Activated naive CD4-positive, alpha-beta T cell (primary cell): ENCODE measurements around the gene GPR137.
"Not testable (repeated sequence)": the region's sequence is repeated elsewhere in the genome, so short reads cannot be mapped to it uniquely, and the experiment has no call there.

Experiments
- DNase-seq, 4 experiments: peaks; one replicate each; lab custom pipeline; 2025; lab: John Stamatoyannopoulos, UW

GPR137 gene

DNA sequence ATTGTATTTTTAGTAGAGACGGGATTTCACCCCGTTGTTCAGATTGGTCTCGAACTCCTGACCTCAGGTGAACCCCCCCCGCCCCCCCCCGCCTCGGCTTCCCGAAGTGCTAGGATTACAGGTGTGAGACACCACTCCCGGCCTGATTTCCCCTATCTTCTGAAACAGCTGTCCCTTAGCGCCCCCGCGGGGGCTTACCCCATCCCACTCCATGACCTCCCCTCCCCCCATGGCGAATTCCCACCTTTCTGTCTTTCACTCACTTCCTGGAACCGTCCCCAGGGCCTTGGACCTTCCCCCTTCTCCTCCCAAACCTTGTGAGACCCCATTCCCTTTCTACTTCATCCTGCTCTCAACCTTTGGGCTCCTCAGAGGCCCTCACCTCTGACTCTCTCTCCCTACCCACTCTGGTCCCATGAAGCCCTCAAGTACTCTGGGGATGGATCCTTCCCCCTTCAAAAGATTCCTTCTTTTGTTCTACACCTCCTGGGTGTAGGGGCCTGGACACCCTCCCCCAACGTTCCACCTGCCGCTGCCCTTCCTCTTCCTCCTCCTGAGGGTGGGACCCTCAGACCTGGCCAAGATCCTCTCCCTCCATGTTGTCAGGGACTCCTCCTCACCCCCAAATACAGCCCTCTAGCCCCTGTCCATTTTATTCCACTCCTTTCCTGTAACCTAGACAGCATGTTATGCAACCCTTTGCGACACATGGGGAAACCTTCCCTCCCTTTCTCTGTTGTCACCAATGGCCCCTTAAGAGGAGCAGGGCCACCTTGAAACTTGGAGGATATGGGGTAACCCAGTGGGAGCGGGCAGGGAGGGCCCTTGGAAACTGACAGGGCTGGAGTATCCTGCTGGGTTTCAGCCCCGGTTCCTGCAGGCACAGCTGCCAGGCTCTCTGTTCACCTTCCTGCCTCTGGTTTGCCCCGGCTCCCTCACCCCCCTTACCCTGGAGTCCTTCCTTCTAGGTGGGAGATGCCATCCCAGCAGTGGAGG, 33.4 kb downstream of the GPR137 start:
- no peak for DNase-seq

DNA sequence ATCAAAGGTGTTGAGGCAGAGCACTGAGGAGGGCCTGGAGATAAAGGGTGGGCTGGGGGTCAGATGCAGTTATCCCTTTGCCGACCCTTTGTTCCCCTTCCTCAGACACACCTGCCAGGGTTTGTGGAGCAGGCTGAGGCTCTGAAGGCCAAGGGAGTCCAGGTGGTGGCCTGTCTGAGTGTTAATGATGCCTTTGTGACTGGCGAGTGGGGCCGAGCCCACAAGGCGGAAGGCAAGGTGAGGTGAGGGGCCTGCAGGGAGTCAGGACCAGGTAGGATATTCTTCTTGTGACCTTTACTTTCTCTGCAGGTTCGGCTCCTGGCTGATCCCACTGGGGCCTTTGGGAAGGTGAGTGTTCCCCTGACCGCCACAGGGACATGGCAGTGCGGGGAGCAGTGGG, 34.9 kb downstream of the GPR137 start:
- DNase-seq: no peak

DNA sequence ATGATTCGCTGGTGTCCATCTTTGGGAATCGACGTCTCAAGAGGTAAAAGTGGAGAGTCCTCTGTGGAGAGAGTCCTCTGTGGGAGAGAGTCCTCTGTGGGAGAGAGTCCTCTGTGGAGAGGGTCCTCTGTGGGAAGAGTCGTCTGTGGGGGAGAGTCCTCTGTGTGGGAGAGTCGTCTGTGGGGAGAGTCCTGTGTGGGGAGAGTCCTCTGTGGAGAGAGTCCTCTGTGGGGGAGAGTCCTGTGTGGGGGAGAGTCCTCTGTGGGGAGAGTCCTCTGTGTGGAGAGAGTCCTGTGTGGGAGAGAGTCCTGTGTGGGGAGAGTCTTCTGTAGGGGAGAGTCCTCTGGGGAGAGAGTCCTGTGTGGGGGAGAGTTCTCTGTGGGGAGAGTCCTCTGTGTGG, 35.4 kb downstream of the GPR137 start:
- no peak for DNase-seq

DNA sequence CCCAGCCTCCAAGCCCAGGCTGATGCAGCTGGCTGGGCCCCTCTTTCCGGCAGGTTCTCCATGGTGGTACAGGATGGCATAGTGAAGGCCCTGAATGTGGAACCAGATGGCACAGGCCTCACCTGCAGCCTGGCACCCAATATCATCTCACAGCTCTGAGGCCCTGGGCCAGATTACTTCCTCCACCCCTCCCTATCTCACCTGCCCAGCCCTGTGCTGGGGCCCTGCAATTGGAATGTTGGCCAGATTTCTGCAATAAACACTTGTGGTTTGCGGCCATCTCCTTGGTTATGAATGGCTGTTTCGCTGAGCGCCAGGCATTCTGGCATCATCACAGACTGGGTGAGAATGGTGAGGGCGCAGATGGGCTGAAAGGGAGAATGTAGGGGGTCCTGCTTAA, 35.9 kb downstream of the GPR137 start:
- no peak for DNase-seq

DNA sequence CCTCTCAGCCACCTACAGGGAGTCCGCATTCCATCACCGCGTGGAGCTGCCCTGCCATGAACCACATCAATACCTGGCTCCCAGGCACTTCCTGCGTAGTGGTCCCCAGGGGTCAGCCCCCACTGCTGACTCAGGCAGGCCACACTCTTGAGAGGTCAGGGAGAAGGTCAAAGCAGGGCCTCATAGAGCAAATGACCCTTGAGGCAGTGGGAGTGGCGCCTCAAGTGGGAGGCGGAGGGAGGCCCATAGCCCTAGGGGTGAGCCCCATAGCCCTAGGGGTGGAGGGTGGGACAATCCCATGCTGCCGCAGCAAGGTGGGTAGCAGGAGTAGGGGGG, 37.2 kb downstream of the GPR137 start:
- DNase-seq: no peak

DNA sequence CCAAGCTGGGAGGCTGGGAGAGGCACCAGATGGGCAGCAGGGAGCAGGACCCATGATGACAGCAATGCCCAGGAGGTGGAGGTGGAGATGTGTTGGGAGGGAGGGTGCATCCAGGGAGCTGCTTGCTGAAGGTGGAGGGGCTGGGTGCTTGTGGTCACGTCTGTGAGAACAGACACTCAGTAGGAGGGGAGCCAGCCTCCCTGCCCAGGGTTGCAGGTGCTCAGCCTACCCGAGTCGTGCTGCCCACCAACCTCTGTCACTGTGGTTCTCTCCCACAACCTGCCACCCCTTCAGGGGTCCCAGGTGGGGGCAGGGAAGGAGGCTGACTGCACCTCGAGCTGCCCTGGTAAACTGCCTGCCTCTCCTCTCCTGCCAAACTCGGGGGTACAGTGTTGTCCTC, 37.7 kb downstream of the GPR137 start:
- DNase-seq: no peak

DNA sequence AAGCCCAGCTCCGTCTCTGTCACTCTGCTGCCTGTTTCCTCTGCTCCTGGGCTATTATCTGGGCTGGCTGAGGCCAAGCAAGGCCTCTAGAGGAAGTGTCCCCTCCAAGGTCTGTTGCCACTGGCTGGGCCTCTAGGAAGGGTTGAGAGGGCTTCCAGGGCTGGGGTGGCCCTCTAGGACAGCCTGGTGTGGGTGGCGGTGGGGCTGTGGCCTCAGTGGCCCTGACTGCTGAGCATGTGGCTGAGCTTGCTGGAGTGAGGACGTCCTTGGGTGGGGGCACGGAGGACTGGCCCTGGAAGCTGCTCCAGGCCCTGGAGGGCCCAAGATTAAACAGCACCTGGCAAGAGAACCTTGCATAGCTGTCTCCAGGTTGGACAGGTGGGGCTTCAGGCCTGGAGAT, 38.3 kb downstream of the GPR137 start:
- not testable (repeated sequence) for DNase-seq

DNA sequence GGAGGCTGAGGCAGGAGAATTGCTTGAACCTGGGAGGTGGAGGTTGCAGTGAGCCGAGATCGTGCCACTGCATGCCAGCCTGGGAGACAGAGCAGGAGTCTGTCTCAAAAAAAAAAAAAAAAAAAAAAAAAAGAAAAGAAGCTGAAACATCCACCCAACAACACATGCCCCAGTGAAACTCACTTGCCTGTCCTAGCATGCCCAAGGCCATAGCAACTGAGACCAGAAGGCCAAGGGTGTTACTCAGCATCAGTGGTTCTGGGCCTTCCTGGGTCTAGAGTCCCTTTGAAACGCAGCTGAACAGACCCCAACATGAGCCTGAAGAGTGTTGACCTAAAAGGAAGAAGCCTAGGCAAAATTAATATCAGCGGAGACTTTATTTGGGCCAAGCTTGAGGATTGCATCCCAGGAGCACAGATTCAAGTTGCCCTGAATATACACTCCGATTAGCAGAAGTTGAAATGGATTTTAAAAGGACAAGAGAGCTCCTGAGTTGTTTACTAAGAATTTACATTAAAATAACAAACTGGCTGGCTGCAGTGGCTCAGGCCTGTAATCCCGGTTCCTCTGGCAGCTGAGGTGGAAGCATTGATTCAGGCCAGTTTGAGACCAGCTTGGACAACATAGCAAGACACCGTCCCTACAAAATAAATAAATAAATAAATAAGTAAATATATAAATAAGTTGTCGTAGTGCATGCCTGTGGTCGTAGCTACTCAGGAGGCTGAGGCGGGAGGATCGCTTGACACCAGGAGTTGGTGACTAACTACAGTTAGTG, 39.2 kb downstream of the GPR137 start:
- DNase-seq: no peak

DNA sequence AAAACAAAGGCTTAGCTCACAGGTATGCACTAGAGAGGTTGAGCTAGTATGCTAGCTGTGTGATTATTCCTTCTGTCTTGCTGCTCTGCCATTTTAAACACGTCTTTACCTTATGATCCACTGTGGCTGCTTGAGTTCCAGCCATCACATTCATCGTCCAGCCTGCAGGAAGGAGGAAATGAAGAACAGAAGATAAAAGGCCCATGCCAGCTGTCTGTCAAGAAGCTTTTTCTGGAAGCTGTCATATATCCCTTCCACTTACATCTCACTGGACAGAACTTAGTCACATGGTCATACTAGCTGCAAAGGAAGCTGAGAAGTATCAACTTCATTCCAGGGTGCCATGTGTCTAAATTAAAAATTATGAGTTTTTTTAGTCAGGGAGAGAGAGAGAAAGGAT, 41.7 kb downstream of the GPR137 start:
- DNase-seq: no peak

DNA sequence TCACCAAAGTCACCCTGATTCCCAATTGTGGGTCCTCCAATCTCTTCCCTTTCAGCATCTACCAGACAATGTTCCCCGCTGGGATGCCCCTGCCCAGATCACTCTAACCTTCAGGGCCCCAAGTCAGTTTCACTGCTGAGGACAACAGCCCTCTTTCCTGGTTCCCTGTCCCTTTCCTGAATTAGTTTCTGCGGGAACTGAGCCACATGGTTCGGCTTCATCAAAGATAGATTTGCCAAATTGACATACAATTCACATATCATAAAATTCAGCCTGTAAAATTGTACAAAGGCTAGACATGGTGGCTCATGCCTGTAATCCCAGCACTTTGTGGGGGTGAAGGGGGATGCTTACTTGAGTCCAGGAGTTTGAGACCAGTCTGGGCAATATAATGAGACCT, 42.3 kb downstream of the GPR137 start:
- no peak for DNase-seq

DNA sequence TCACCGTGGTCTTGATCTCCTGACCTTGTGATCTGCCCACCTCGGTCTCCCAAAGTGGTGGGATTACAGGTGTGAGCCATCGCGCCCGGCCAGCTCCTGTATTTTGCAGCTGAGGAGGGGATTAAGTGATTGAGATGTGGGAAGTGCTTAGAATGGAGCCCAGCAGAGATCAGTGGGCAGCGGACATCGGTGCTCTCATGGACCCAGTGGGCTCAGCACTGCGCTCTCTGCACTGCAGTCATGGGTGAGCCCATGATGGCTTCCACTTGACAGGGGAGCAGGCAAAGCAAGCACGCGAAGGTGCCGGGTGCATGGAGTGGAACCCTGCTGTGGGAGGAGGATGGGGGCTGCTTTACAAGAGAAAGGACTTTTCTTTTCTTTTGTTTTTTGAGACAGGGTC, 45.2 kb downstream of the GPR137 start:
- DNase-seq: no peak

DNA sequence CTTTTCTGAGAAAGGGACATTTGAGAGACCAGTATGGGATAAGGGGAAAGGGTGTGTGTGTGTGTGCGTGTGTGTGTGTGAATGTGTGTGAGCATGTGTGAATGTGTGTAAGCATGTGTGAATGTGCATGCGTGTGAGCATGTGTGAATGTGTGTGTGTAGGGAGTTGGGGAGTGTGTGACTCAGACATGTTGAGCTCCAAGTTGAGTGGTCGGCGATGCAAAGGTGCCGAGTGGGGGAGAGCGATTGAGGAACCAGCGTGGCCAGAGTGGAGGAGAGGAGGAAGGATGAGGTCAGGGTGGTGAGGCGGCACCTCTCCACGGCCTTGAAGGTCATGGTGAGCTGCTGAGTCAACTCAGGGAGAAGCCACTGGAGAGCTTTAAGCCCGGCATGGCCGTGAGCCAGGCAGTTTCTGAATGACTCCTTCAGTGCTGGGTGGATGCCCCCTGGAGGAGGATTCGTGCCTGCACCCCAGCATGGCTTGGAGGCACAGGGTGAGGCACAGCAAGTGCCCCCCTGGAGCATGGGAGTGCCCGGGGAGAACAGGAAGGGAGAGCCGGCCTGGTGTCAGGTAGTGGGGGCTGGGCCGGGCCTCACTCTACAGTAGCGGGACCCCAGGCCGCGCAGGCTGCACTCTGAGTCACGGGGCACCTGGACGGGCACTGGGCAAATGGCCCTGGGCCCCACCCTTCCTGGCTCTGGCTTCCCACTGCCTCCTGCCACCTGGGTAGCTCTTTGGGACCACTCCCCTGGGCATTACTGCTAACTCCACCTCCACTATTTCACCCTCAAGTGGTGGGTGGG, 46.1 kb downstream of the GPR137 start:
- DNase-seq: peak in 3 of 4 experiments; percentile 22 to 48 (median 22)

DNA sequence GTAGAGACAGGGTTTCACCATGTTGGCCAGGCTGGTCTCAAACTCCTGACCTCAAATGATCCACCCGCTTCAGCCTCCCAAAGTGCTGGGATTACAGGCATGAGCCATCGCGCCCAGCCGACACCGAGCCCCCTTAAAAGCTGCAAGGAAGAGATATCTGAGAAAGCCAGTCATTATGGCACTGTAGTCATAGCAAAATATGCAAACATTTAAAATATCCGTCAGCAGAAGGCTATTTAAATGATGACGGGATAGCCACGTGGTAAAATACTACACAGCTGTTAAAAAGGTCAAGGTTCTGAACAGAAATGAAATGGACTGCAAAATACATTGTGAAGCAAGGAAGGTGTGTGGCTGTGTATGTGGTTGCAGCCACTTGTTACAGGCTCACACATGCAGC, 47.9 kb downstream of the GPR137 start:
- DNase-seq: no peak

DNA sequence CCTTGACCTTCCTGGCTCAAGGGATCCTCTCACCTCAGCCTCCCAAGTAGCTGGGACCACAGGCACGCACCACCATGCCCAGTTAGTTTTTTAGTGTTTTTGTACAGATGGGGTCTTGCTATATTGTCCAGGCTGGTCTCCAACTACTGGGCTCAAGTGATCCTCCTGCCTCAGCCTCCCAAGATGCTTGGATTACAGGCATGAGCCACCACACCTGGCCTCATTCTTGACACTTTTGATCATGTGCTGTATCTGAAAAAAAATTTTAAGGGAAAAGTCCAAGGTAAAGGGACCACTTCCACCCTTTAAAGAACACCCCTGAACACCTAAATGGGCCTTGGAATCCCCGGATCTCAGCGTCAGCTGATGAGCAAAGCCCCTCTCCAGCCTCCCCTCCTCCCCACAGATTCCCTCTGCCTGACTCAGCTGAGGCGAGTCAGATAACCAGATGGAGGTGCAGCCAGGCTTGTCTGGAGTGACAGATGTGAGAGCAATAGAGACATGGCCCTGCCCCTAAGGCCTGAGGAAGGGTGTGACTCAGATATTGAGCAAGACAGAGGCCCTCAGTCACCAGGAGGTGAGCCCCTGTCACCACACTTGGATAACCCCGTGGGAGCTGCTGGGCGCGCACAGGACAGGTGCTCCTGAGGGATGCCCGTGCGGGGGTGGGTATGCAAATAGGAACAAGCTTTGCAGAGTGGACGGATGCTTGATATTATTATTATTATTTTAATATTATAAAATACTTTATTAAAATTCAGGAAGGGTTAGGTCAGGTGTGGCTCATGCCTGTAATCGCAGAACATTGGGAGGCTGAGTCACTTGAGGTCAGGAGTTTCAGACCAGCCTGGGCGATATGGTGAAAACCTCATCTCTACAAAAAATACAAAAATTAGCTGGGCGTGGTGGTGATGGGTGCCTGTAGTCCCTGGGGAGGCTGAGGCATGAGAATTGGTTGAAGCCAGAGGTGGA, 49.4 kb downstream of the GPR137 start:
- no peak for DNase-seq

DNA sequence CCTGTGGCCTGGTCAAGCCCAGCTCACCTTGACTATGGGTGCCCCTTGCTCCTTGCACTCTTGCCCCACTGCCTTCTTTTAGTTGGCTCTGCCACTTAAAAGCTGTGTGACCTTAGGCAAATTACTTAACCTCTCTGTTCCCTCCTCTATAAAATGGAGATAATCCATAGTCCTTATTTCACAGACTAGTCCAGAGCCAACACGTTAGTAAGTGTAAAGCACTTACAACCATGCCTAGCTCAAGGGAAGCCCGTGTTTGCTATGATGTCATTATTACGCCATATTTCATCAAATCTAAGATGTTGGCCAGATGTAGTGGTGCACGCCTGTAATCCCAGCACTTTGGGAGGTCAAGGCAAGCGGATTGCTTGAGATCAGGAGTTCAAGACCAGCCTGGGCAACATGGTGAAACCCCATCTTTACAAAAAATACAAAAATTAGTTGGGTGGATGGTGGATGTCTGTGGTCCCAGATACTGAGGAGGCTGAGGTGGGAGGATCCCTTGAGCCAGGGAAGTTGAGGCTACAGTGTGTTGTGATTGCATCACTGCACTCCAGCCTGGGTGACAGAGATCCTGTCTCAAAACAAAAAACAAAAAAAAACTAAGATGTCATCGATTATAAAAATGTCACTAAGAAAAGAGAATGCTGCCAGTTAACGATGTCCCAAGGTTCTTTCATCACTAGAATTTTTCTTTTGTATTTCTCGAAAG, 52.0 kb downstream of the GPR137 start:
- DNase-seq: no peak

DNA sequence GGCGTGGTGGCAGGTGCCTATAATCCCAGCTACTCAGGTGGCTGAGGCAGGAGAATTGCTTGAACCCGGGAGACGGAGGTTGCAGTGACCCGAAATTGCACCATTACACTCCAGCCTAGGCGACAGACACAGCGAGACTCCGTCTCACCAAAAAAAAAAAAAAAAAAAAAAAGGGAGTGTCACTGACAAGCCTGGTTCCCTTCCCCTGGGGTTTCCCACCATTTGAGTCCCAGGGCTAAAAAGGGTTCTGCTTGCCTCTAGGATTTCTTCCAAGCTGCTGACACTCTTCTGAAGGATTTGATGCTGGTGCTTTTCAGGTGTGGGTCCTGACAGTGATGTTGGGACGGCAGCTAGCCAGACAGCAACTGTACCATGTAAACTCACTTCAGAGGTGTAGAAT, 53.1 kb downstream of the GPR137 start:
- DNase-seq: no peak
